Measurements from ENCODE around the gene SLC1A2. TPM values are rescaled to one million over a fixed set of nuclear protein-coding genes. Genes with fewer than 3 reads are reported as not detected.

SLC1A2 gene
- total RNA-seq (2021): 0.09 and 0.50 TPM in 2 replicates
- long read RNA-seq: 0 reads

GRCh38 chr11:35419184-35419829, at the start of gene SLC1A2:
TSS of gene SLC1A2 (minus strand) at chr11:35419558. CDS start at chr11:35418966, 592 bp downstream.
- Histone ChIP-seq H3K27ac (ENCODE audit: insufficient read length, low read depth, low read length) (no peak within 1 kb of the TSS), H3K9me3 (ENCODE audit: control insufficient read depth, low read depth, low read length) (no peaks in the 10 kb centered on the region), H2BK120ac (ENCODE audit: low read depth, low read length, poor library complexity, severe bottlenecking) (no peak within 1 kb of the TSS), H3K27me3 (ENCODE audit: insufficient read depth, low read length) (peaks cover 52% of the 10 kb centered on the region), H4K20me1 (ENCODE audit: control insufficient read depth, insufficient read depth, insufficient read length) (no peaks in the 10 kb centered on the region), H3K23me2 (ENCODE audit: insufficient read length, low read depth, low read length, poor library complexity, severe bottlenecking) (peaks cover 19% of the 10 kb centered on the region), H3K4me2 (ENCODE audit: insufficient read depth, insufficient read length, low read length) (peak within 1 kb of the TSS; percentile 52), H3K79me1 (ENCODE audit: insufficient read depth, low read depth, low read length, poor library complexity, severe bottlenecking) (no peaks in the 10 kb centered on the region), H3K56ac (ENCODE audit: insufficient read length, low read depth, low read length) (no peak within 1 kb of the TSS), H2BK15ac (ENCODE audit: low read depth, low read length) (no peak within 1 kb of the TSS; the same call in 1 of the 2 replicates), H3K9ac (ENCODE audit: extremely low read depth, insufficient read length, low read length) (no peak within 1 kb of the TSS), H3K79me2 (ENCODE audit: insufficient read depth, low read length) (no peaks in the 10 kb centered on the region), H3K23ac (ENCODE audit: insufficient read length, low read depth, low read length) (no peak within 1 kb of the TSS), H3T11ph (ENCODE audit: low read length) (no peak within 1 kb of the TSS), H4K5ac (ENCODE audit: insufficient read length, low read depth, low read length) (no peak within 1 kb of the TSS), H4K91ac (ENCODE audit: insufficient read length, low read depth, low read length) (no peak within 1 kb of the TSS), H4K8ac (replicated peaks; ENCODE audit: insufficient read length, low read depth, low read length) (no peak within 1 kb of the TSS), H2BK5ac (ENCODE audit: insufficient read length, low read length) (no peak within 1 kb of the TSS), H3K18ac (ENCODE audit: insufficient read length, low read depth, low read length) (no peak within 1 kb of the TSS), H2BK20ac (ENCODE audit: low read depth, low read length, poor library complexity, severe bottlenecking) (no peak within 1 kb of the TSS), H2AK5ac (ENCODE audit: insufficient read length, low read length) (no peak within 1 kb of the TSS), H3K4ac (ENCODE audit: low read depth, low read length) (no peak within 1 kb of the TSS), H2AFZ (ENCODE audit: low read length) (no peak within 1 kb of the TSS), H2BK12ac (ENCODE audit: insufficient read length, low read depth, low read length) (no peak within 1 kb of the TSS), H3K4me1 (ENCODE audit: insufficient read depth, low read length) (no peaks in the 10 kb centered on the region), H3K14ac (ENCODE audit: insufficient read depth, low read length) (no peak within 1 kb of the TSS)
- peak; percentile 65 for DNase-seq
- H3K36me3 Mint-ChIP-seq (ENCODE audit: insufficient read depth in 1 of 3, low read depth in 3 of 3): no peaks in the 10 kb centered on the region
- H3K4me1 Mint-ChIP-seq: peaks cover 11 to 15% of the 10 kb centered on the region in 2 experiments
- peak; percentile 27; the same call in 1 of the 3 replicates for TF ChIP-seq CTCF (conservative IDR thresholded peaks at IDR 0.05)
- H3K9me3 Mint-ChIP-seq: no peaks in the 10 kb centered on the region; a peak in 2 of 5 replicates
- H3K27ac Mint-ChIP-seq: no peak within 1 kb of the TSS
- WGBS (ENCODE audit: extremely low coverage, insufficient read length, low lambda C conversion rate): no CpG with 5 or more reads among the region's 71 CpGs
- H3K4me3 Mint-ChIP-seq: peak within 1 kb of the TSS; percentile 67 to 85
- peaks cover 99% of the 10 kb centered on the region for H3K27me3 Mint-ChIP-seq (ENCODE audit: low read depth)

Data from H9 (cell line).